Effector CD4-positive, alpha-beta T cell (primary cell): ENCODE data around the gene MTHFD1L.
"Not testable (repeated sequence)": the region's sequence is repeated elsewhere in the genome, so short reads cannot be mapped to it uniquely, and the experiment has no call there.

ENCODE experiments used
- DNase-seq: peaks from one replicate; pipeline ENCODE4 v3.0.0-alpha.2; 2020

Gene MTHFD1L

GRCh38 chr6:151101161-151101815 lies 235.8 kb downstream of the MTHFD1L start:
- no peak for DNase-seq

- no peak for DNase-seq
These were observed 236.6 kb downstream of the MTHFD1L start for GRCh38 chr6:151101816-151102694.

GRCh38 chr6:151103266-151103665 lies 237.8 kb downstream of the MTHFD1L start:
- DNase-seq = no peak

- no peak for DNase-seq
These were observed 242.5 kb downstream of the MTHFD1L start for GRCh38 chr6:151107897-151108427.

- DNase-seq = no peak
These were observed 243.0 kb downstream of the MTHFD1L start for GRCh38 chr6:151108548-151108947.

GRCh38 chr6:151109361-151109760 lies 243.9 kb downstream of the MTHFD1L start:
- DNase-seq = no peak

GRCh38 chr6:151109869-151110575 lies 244.5 kb downstream of the MTHFD1L start:
- DNase-seq = no peak

- DNase-seq = no peak
These were observed 245.0 kb downstream of the MTHFD1L start for GRCh38 chr6:151110576-151110905.

- no peak for DNase-seq
These were observed 246.2 kb downstream of the MTHFD1L start for GRCh38 chr6:151111670-151112069.

GRCh38 chr6:151112130-151112529 lies 246.6 kb downstream of the MTHFD1L start:
- DNase-seq = no peak

- not testable (repeated sequence) for DNase-seq
These were observed 247.4 kb downstream of the MTHFD1L start for GRCh38 chr6:151112884-151113283.

GRCh38 chr6:151113641-151114040 lies 248.1 kb downstream of the MTHFD1L start:
- DNase-seq = no peak

- DNase-seq = no peak
These were observed 253.1 kb downstream of the MTHFD1L start for GRCh38 chr6:151118461-151119123.

GRCh38 chr6:151119823-151120524 lies 254.5 kb downstream of the MTHFD1L start:
- no peak for DNase-seq

GRCh38 chr6:151121900-151122299 lies 256.4 kb downstream of the MTHFD1L start:
- no peak for DNase-seq

- DNase-seq = not testable (repeated sequence)
These were observed 258.1 kb downstream of the MTHFD1L start for GRCh38 chr6:151123641-151124040.

GRCh38 chr6:151125242-151125641 lies 259.7 kb downstream of the MTHFD1L start:
- DNase-seq = not testable (repeated sequence)

- DNase-seq = not testable (repeated sequence)
These were observed 260.3 kb downstream of the MTHFD1L start for GRCh38 chr6:151125651-151126416.

- DNase-seq = not testable (repeated sequence)
These were observed 260.9 kb downstream of the MTHFD1L start for GRCh38 chr6:151126417-151126724.

GRCh38 chr6:151127133-151127798 lies 261.8 kb downstream of the MTHFD1L start:
- not testable (repeated sequence) for DNase-seq
